D721Med (cell line): ENCODE measurements around the gene CASP9.

Source experiments
- DNase-seq: peaks from one replicate; pipeline ENCODE4 v3.0.0; 2011; ENCODE audit warnings: low spot score; ENCODE audit not compliant: insufficient read length
- FAIRE-seq: peaks from 2 replicates; lab custom pipeline; 2011; peaks lifted over from hg19 to GRCh38; lab: Jason Lieb, UNC
- TF ChIP-seq, protein P1 (sequence below): IDR thresholded peaks from 2 replicates; pipeline ENCODE4 v1.5.1; 2012; ENCODE audit warnings: mild to moderate bottlenecking, control low read depth; ENCODE audit not compliant: insufficient read depth; ENCODE audit errors: missing control alignments

The CASP9 gene

GRCh38 chr1:15509586-15509985 lies 14.4 kb downstream of the CASP9 start:
- TF ChIP-seq, protein P1, sequence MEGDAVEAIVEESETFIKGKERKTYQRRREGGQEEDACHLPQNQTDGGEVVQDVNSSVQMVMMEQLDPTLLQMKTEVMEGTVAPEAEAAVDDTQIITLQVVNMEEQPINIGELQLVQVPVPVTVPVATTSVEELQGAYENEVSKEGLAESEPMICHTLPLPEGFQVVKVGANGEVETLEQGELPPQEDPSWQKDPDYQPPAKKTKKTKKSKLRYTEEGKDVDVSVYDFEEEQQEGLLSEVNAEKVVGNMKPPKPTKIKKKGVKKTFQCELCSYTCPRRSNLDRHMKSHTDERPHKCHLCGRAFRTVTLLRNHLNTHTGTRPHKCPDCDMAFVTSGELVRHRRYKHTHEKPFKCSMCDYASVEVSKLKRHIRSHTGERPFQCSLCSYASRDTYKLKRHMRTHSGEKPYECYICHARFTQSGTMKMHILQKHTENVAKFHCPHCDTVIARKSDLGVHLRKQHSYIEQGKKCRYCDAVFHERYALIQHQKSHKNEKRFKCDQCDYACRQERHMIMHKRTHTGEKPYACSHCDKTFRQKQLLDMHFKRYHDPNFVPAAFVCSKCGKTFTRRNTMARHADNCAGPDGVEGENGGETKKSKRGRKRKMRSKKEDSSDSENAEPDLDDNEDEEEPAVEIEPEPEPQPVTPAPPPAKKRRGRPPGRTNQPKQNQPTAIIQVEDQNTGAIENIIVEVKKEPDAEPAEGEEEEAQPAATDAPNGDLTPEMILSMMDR: no peak
- FAIRE-seq (no peak), DNase-seq (no peak)

DNA sequence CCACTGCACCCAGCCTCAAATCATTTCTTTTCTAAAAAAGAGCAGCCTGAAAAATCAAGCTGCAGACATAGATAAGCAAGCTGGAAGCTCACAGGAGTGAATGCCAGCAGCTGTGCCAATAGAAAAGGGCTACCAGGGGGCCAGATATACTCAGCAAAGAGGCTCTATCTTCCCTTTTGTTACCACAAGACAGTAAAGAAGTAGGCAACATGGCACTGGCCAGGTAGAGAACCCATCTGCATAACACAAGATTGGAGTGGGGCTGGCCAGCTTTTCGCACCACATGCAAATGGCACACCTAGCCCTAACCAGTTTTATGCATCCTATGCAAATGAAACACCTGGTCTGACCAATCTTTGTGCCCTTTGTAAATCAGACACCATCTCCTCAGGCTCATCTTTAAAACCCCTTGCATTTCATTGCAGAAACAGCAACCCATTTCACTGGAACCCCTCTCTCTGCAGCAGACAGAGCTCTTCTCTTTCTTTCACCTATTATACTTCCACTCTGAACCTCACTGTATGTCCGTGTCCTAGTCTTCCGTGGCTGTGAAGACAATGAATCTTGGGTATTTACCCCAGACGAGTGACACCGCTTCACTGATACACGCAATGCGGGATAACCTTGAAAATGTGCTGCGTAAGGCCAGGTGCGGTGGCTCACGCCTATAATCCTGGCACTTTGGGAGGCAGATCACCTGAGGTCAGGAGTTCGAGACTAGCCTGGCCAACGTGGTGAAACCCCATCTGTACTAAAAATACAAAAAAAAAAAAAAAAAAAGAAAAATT lies 15.1 kb downstream of the CASP9 start:
- no peak for FAIRE-seq
- no peak for DNase-seq

DNA sequence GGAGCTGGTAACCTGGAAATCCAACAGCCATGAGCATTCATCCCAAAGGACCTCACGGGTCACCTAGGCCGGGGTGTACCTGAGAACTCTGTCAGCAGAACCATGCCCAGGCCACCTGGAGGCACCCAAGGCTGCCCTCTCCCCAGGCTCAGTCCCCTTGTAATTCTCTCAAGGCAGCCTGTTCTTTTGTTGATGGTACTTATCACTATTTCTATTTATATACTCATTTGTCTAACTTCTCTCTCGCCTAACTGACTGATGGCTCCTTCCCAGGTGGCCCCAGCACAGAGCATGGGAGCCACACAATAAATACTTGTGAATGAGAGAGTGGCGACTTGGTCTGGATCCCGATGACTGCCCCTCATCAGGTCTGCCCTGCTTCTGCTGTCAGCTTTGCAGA lies 16.7 kb downstream of the CASP9 start:
- TF ChIP-seq, protein P1: no peak
- DNase-seq (no peak), FAIRE-seq (no peak)

More for the DNA sequence above, 15.1 kb downstream of the CASP9 start:
- TF ChIP-seq, protein P1: no peak

- DNase-seq (no peak), FAIRE-seq (no peak)
- TF ChIP-seq, protein P1: no peak
These were observed 17.2 kb downstream of the CASP9 start for GRCh38 chr1:15506831-15507230.

DNA sequence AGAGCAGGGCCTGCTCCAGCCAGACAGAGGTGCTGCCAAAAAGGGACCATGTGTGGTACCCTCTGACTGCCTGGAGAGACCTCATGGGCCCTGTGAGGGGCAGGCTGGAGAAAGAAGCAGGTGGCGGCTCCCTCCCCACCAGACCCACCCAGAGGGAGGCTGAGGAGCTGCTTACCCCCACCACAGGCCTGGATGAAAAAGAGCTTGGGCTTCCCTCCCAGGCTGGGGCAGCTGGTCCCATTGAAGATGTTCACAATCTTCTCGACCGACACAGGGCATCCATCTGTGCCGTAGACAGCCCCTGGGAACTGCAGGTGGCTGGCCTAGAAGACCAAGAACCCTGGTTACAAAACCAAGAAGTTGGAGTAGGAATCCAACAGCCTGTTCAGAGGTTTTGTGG lies 19.6 kb downstream of the CASP9 start:
- FAIRE-seq (no peak), DNase-seq (no peak)
- TF ChIP-seq, protein P1: no peak

DNA sequence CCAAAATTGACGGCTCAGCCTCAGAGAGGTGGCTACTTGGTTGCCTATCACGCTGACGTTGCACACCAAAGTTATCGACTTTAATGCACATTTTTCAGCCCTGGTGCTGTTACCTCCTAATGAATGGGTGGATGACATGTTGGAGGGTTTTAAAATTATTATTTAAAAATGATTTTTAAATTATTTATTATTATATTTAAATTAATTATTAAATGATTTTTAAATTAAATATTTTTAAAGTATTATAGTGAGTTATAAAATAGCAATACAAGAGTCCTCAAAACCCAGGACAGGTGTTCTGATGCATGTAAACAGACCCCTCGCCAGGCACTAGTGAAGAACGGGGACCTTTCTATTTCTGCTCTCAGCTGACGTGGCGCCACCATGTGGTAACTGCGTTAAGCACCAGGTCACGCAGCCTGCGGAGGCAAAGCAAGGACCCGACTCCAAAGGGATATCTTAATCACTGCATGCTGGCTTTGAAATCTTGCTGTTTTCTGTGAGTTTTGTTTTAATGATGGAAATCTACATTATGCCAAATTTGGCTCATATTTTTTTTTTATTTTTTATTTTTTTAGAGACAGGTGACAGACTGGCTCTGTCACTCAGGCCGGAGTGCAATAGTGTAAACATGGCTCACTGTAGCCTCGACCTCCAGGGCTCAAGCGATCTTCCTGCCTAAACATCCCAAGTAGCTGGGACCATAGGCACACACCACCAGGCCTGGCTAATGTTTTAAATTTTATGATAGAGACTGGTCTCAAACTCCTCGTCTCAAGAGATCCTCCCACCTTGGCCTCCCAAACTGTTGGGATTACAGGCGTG lies 22.6 kb downstream of the CASP9 start:
- FAIRE-seq: no peak
- peak; percentile 63 for DNase-seq
- TF ChIP-seq, protein P1: peak; percentile 89
